Keratinocyte (primary cell): ENCODE data around the gene DGLUCY. TPM values are rescaled to one million over a fixed set of nuclear protein-coding genes. Genes with fewer than 3 reads are reported as not detected.

Experiments used
- DNase-seq: peaks from one replicate; pipeline ENCODE4 v3.0.0-alpha.2; 2011; ENCODE audit warnings: low read depth, missing footprints, low spot score
- FAIRE-seq: peaks from 2 replicates; lab custom pipeline; 2011; peaks lifted over from hg19 to GRCh38; lab: Jason Lieb, UNC
- H2AFZ ChIP-seq: 2 replicates; pipeline ENCODE4 v1.6.0; 2012; ENCODE audit warnings: low read length, control low read depth, inconsistent platforms; ENCODE audit not compliant: control insufficient read depth
- H3K27ac ChIP-seq: 2 replicates; pipeline ENCODE4 v1.5.1; 2011; ENCODE audit warnings: low read length; ENCODE audit not compliant: control insufficient read depth, insufficient read depth
- H3K27me3 ChIP-seq: 3 replicates; pipeline ENCODE4 v1.6.0; 2011; ENCODE audit warnings: low read length; ENCODE audit not compliant: control insufficient read depth, insufficient read depth; ENCODE audit errors: extremely low read depth
- H3K36me3 ChIP-seq, 2 experiments: 2 replicates in 1 of 2; 3 replicates in 1 of 2; pipeline ENCODE4 v1.5.1; 2011; ENCODE audit warnings: low read length in 2 of 2, mild to moderate bottlenecking in 1 of 2; ENCODE audit not compliant: control insufficient read depth in 2 of 2, insufficient read depth in 2 of 2; ENCODE audit errors: extremely low read depth in 1 of 2
- H3K4me1 ChIP-seq: 3 replicates; pipeline ENCODE4 v1.5.1; 2011; ENCODE audit warnings: low read length; ENCODE audit not compliant: control insufficient read depth, insufficient read depth; ENCODE audit errors: extremely low read depth
- H3K4me2 ChIP-seq: 3 replicates; pipeline ENCODE4 v1.6.0; 2011; ENCODE audit warnings: low read depth, low read length; ENCODE audit not compliant: control insufficient read depth, insufficient read depth; ENCODE audit errors: extremely low read depth
- H3K4me3 ChIP-seq, 3 experiments: fragments of 200-600 bp in 1 of 3; sonication (generic) in 1 of 3; 2 replicates in 2 of 3; 3 replicates in 1 of 3; pipeline ENCODE4 v1.5.1; 2011 to 2016; ENCODE audit warnings: low read length in 3 of 3, mild to moderate bottlenecking in 3 of 3, control low read depth in 2 of 3, inconsistent platforms in 1 of 3, low read depth in 1 of 3, mixed read lengths in 1 of 3, mixed run types in 1 of 3, moderate library complexity in 1 of 3; ENCODE audit not compliant: control insufficient read depth in 2 of 3, insufficient read depth in 2 of 3; ENCODE audit errors: extremely low read depth in 1 of 3
- H3K79me2 ChIP-seq: 2 replicates; pipeline ENCODE4 v1.6.0; 2012; ENCODE audit warnings: low read length; ENCODE audit not compliant: control insufficient read depth, insufficient read depth
- H3K9ac ChIP-seq: 3 replicates; pipeline ENCODE4 v1.6.0; 2011; ENCODE audit warnings: low read length; ENCODE audit not compliant: control insufficient read depth, insufficient read depth; ENCODE audit errors: extremely low read depth
- H3K9me1 ChIP-seq: 3 replicates; pipeline ENCODE4 v1.6.0; 2011; ENCODE audit warnings: low read length; ENCODE audit not compliant: control insufficient read depth, insufficient read depth; ENCODE audit errors: extremely low read depth
- H3K9me3 ChIP-seq: 2 replicates; pipeline ENCODE4 v1.5.1; 2012; ENCODE audit warnings: low read depth, low read length; ENCODE audit not compliant: control insufficient read depth
- H4K20me1 ChIP-seq: 3 replicates; pipeline ENCODE4 v1.6.0; 2011; ENCODE audit warnings: low read length; ENCODE audit not compliant: control insufficient read depth, insufficient read depth; ENCODE audit errors: extremely low read depth
- EZH2 ChIP-seq: IDR thresholded peaks from one replicate; pipeline ENCODE4 v1.6.1; 2012; ENCODE audit warnings: inconsistent platforms, mild to moderate bottlenecking, low read length, moderate library complexity
- dilution Hi-C: fragments of 300-500 bp; cut with MboI; formaldehyde crosslinking; loops from one replicate; pipeline ENCODE4 v1.7.0; 2020; ENCODE audit warnings: low sequenced_read_pairs; ENCODE audit not compliant: extremely low pct_ligation_motif_present
- polyA plus RNA-seq, 5 experiments: library from polyadenylated mRNA; depleted of rRNA in 3 of 5; stranded (reverse) in 3 of 5; stranded (forward) in 1 of 5; unstranded in 1 of 5; fragments of >200 nt; gene quantifications; 1 replicate in 1 of 5; 2 replicates in 3 of 5; 3 replicates in 1 of 5; pipeline versions ENCODE4 v1.2.1 to v1.2.3, GENCODE V29; 2011 to 2012; ENCODE audit warnings: missing spikeins in 2 of 5, low read depth in 1 of 5, low replicate concordance in 1 of 5
- TF ChIP-seq, protein P1 (sequence below), 3 experiments: IDR thresholded peaks in 1 of 3; conservative IDR thresholded peaks in 1 of 3; optimal IDR thresholded peaks in 1 of 3; 2 replicates in 2 of 3; 3 replicates in 1 of 3; pipeline versions ENCODE3 to v1.5.1; 2011; ENCODE audit warnings: low read length in 3 of 3, mild to moderate bottlenecking in 3 of 3, moderate library complexity in 2 of 3, control low read depth in 1 of 3, inconsistent platforms in 1 of 3; ENCODE audit not compliant: insufficient read depth in 2 of 3; ENCODE audit errors: extremely low read depth in 1 of 3

DGLUCY gene
- polyA plus RNA-seq, 1 donor (not counting 4 experiments of a cell fraction or from before 2014, with no cell fraction given): 19.4 TPM

DNA sequence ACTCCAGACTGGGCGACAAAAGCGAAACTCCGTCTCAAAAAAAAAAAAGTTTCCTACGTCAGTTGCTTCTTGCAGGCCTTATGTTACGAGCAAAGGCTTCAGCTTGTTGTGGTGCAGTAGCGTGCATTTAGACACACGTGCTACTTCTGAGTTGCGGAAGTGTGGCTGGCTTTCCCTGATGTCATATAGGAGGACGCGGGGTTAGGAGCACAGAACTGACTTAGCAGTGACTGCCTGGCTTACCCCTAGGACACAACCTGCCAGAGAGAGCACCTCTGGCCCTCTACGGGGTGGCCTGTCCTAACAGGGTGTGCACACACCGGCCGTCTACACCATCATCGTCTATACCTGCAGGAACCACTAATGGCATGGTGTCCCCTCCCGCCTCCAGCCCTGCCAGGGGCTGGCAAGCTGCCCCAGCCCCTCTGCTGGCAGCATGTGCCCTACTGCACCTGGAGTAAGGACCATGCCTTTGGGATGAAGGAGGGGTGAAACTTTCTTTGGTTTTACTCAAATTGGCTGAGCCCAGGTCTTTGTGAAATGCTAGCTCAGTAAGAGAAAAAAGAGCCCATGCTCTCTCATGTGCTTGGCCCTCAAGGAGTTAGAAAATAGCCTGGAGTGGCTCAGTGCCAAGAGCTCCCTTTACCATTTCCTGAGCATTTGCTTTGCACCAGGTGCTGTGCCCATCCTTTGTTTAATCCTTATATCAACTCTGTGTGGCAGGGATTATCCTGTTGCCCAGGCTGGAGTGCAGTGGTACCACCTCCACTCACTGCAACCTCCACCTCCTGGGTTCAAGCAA lies 132.4 kb downstream of the DGLUCY start:
- peaks cover 27% of the 10 kb centered on the region for H3K4me1 ChIP-seq
- FAIRE-seq: no peak

DNA sequence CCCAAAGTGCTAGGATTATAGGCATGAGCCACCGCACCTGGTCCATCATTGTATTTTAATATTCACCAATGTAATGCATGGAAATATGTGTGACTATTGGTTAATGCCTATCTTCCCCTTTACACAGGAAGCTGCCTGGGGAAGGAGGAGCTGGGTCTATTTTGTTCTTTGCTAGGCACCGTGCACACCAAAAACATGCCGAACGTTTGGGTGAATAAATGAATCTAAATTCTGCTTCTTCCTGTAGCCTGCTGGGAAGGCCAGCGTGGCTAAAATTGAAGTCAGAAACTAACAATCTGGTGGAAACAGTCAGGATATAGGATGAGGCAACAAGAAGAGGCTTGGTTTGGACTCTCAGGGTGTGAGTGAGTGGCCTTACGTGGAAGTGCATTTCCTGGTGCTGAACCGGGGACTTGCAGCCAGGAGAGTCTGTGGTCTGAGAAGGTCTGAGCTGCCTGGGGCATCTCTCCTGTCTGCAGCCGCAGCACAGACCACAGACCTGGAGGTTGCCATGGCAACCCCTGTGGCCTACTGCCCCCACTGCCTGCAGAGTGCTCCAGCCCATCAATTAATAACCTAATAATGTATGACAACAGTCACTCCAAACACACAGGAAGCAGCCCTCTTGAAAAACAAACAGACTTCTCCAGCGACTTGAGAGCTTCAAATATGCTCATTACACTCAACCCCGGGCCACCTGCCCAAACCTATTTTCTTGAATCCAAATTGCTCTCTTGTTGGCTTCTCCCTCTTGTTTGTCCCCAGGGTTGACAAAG lies 136.2 kb downstream of the DGLUCY start:
- Histone ChIP-seq H3K27me3 (no peaks in the 10 kb centered on the region), H3K9ac (no peak overlapping the region), H2AFZ (no peak overlapping the region), H3K4me3 (no peak overlapping the region), H3K79me2 (no peaks in the 10 kb centered on the region), H3K4me1 (peaks cover 12% of the 10 kb centered on the region), H3K9me3 (no peaks in the 10 kb centered on the region), H3K27ac (no peak overlapping the region), H3K36me3 (no peaks in the 10 kb centered on the region), H3K9me1 (no peaks in the 10 kb centered on the region), H4K20me1 (no peaks in the 10 kb centered on the region), H3K4me2 (no peak overlapping the region)
- no peak for TF ChIP-seq EZH2
- TF ChIP-seq, protein P1, sequence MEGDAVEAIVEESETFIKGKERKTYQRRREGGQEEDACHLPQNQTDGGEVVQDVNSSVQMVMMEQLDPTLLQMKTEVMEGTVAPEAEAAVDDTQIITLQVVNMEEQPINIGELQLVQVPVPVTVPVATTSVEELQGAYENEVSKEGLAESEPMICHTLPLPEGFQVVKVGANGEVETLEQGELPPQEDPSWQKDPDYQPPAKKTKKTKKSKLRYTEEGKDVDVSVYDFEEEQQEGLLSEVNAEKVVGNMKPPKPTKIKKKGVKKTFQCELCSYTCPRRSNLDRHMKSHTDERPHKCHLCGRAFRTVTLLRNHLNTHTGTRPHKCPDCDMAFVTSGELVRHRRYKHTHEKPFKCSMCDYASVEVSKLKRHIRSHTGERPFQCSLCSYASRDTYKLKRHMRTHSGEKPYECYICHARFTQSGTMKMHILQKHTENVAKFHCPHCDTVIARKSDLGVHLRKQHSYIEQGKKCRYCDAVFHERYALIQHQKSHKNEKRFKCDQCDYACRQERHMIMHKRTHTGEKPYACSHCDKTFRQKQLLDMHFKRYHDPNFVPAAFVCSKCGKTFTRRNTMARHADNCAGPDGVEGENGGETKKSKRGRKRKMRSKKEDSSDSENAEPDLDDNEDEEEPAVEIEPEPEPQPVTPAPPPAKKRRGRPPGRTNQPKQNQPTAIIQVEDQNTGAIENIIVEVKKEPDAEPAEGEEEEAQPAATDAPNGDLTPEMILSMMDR (optimal IDR thresholded peaks at IDR 0.05 in 1 of 3, IDR thresholded peaks at IDR 0.05 in 1 of 3, conservative IDR thresholded peaks at IDR 0.05 in 1 of 3; ENCODE audit: extremely low read depth in 1 of 3, insufficient read depth in 2 of 3, low read length in 3 of 3): no peak
- DNase-seq (no peak), FAIRE-seq (no peak)
- dilution Hi-C loops: no loop called here

More for the DNA sequence above, 132.4 kb downstream of the DGLUCY start:
- Histone ChIP-seq H3K4me3 (no peak overlapping the region), H3K79me2 (no peaks in the 10 kb centered on the region), H3K36me3 (no peaks in the 10 kb centered on the region), H3K9ac (no peak overlapping the region), H3K9me1 (peaks cover 3% of the 10 kb centered on the region), H4K20me1 (no peaks in the 10 kb centered on the region), H2AFZ (no peak overlapping the region), H3K27me3 (no peaks in the 10 kb centered on the region), H3K27ac (no peak overlapping the region), H3K4me2 (no peak overlapping the region), H3K9me3 (no peaks in the 10 kb centered on the region)
- TF ChIP-seq, protein P1 (optimal IDR thresholded peaks at IDR 0.05 in 1 of 3, IDR thresholded peaks at IDR 0.05 in 1 of 3, conservative IDR thresholded peaks at IDR 0.05 in 1 of 3; ENCODE audit: extremely low read depth in 1 of 3, insufficient read depth in 2 of 3, low read length in 3 of 3): no peak
- TF ChIP-seq EZH2: no peak
- DNase-seq: no peak
- dilution Hi-C loops: no loop called here
